HepG2 (cell line): ENCODE measurements around the gene DPEP3. TPM values are rescaled to one million over a fixed set of nuclear protein-coding genes. Genes with fewer than 3 reads are reported as not detected.

ENCODE experiments used
- CCDC6 ChIP-seq: sonication (generic); formaldehyde crosslinking; IDR thresholded peaks from 2 replicates; pipeline ENCODE4 v1.8.1; 2022; ENCODE audit warnings: mild to moderate bottlenecking, missing genetic modification reagents, moderate library complexity
- DNMT1 ChIP-seq: sonication (generic); formaldehyde crosslinking; IDR thresholded peaks from 2 replicates; pipeline ENCODE4 v1.5.1; 2020; ENCODE audit warnings: mild to moderate bottlenecking, missing genetic modification reagents
- FOXO1 ChIP-seq: sonication (generic); formaldehyde crosslinking; IDR thresholded peaks from 2 replicates; pipeline ENCODE4 v1.4.0; 2020; ENCODE audit warnings: missing genetic modification reagents
- HDAC2 ChIP-seq: sonication (generic); formaldehyde crosslinking; IDR thresholded peaks from 2 replicates; pipeline ENCODE4 v1.4.0; 2020; ENCODE audit warnings: missing genetic modification reagents
- MTF2 ChIP-seq: sonication (generic); formaldehyde crosslinking; IDR thresholded peaks from 2 replicates; pipeline ENCODE4 v1.5.0; 2020; ENCODE audit warnings: missing genetic modification reagents, borderline replicate concordance
- PAF1 ChIP-seq: IDR thresholded peaks from 2 replicates; pipeline ENCODE4 v1.6.1; 2016; ENCODE audit warnings: missing genetic modification reagents, missing compliant biosample characterization
- REPIN1 ChIP-seq: sonication (generic); formaldehyde crosslinking; IDR thresholded peaks from 2 replicates; pipeline ENCODE4 v1.8.0; 2022; ENCODE audit warnings: missing genetic modification reagents, low read depth, mild to moderate bottlenecking, borderline replicate concordance
- REXO4 ChIP-seq: sonication (generic); formaldehyde crosslinking; IDR thresholded peaks from 2 replicates; pipeline ENCODE4 v1.8.0; 2022; ENCODE audit warnings: missing genetic modification reagents, mild to moderate bottlenecking, borderline replicate concordance
- SIN3B ChIP-seq: fragments of 150-350 bp; IDR thresholded peaks from 2 replicates; pipeline ENCODE4 v1.6.1; 2014; ENCODE audit warnings: low read length
- ZNF225 ChIP-seq: sonication (generic); formaldehyde crosslinking; IDR thresholded peaks from 2 replicates; pipeline ENCODE4 v1.4.0; 2020; ENCODE audit warnings: mild to moderate bottlenecking, missing genetic modification reagents
- ZNF326 ChIP-seq: sonication (generic); formaldehyde crosslinking; IDR thresholded peaks from 2 replicates; pipeline ENCODE4 v1.4.0; 2020; ENCODE audit warnings: missing genetic modification reagents, borderline replicate concordance
- ZNF430 ChIP-seq: sonication (generic); formaldehyde crosslinking; IDR thresholded peaks from 2 replicates; pipeline ENCODE4 v1.9.0; 2021; ENCODE audit warnings: mild to moderate bottlenecking, missing genetic modification reagents
- ZNF451 ChIP-seq: sonication (generic); formaldehyde crosslinking; IDR thresholded peaks from 2 replicates; pipeline ENCODE4 v1.5.0; 2020; ENCODE audit warnings: mild to moderate bottlenecking, missing genetic modification reagents
- ZNF883 ChIP-seq: sonication (generic); formaldehyde crosslinking; IDR thresholded peaks from 2 replicates; pipeline ENCODE4 v1.5.1; 2020; ENCODE audit warnings: mild to moderate bottlenecking, missing genetic modification reagents; ENCODE audit errors: not compliant biosample characterization
- polyA plus RNA-seq, 8 experiments: library from polyadenylated mRNA; depleted of rRNA in 3 of 8; stranded (reverse) in 7 of 8; unstranded in 1 of 8; fragments of >200 nt; fragmentation: Illumina TruSeq in 4 of 8; extraction: Trizol in 4 of 8; gene quantifications; 2 replicates each; pipeline versions ENCODE4 v1.2.1 to v1.2.3, GENCODE V29; 2011 to 2016; ENCODE audit warnings: low read depth in 4 of 8, missing spikeins in 1 of 8, mixed read lengths in 1 of 8; ENCODE audit not compliant: insufficient read depth in 1 of 8
- total RNA-seq, 5 experiments: library from RNA; depleted of rRNA; stranded (reverse); fragments of >200 nt; fragmentation: Illumina TruSeq; extraction: Trizol; gene quantifications; 2 replicates each; pipeline ENCODE4 v1.2.3, GENCODE V29; 2016; ENCODE audit warnings: low read depth in 1 of 5
- TF ChIP-seq, protein P1 (sequence below): sonication (generic); formaldehyde crosslinking; IDR thresholded peaks from 2 replicates; pipeline ENCODE4 v1.5.0; 2020; ENCODE audit warnings: mild to moderate bottlenecking, missing genetic modification reagents, moderate library complexity
- TF ChIP-seq, protein P2 (sequence below): sonication (generic); formaldehyde crosslinking; IDR thresholded peaks from 2 replicates; pipeline ENCODE4 v1.9.0; 2022; ENCODE audit warnings: missing genetic modification reagents, mild to moderate bottlenecking, borderline replicate concordance
- TF ChIP-seq, protein P3 (sequence below): sonication (generic); formaldehyde crosslinking; IDR thresholded peaks from 2 replicates; pipeline ENCODE4 v1.4.0; 2020; ENCODE audit warnings: missing genetic modification reagents
- TF ChIP-seq, protein P4 (sequence below): sonication (generic); formaldehyde crosslinking; IDR thresholded peaks from 2 replicates; pipeline ENCODE4 v1.4.0; 2020; ENCODE audit warnings: mild to moderate bottlenecking, missing genetic modification reagents, borderline replicate concordance

DPEP3 gene
- total and polyA plus RNA-seq, 2 of the 13 experiments (the other 11 are each of a cell fraction or from before 2014, with no cell fraction given): not detected

DNA sequence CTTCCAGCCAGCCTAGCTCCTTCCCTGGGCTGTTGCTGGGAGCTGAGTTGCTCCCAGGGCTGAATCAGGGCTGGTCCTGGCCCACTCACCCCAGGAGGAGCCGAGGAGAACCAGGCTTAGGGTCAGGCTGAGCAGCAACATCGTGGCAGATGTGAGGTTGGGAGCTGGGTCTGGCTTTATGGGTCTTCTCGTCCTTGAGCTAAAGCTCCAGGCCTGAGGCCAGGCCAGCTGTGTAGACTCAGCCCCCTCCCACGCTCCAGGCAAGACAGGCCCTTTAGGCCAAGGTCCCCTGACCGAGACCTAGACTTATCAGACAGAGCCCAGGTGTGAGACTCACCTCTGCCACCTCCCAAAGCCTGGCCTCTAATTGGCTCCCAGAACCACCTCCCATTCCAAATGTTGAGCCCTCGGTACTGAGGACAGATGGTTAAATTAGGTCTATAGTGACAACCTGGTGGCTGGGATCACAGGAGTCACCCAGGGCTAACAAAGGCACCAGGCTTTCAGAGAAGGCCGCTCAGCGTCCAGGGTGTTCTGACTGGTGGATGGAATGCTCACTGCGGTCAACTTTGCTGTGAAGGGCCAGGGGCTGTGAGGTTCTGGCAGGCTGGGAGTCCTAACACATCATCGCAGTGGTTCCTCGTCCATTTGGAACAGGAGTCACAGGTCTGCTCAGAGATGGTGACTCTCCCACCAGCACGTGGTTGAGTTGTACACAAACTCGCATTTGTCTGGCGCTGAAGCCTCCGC, 48.4 kb downstream of the DPEP3 start, which contains the start of gene CTRL (continued):
- TF ChIP-seq, protein P1, sequence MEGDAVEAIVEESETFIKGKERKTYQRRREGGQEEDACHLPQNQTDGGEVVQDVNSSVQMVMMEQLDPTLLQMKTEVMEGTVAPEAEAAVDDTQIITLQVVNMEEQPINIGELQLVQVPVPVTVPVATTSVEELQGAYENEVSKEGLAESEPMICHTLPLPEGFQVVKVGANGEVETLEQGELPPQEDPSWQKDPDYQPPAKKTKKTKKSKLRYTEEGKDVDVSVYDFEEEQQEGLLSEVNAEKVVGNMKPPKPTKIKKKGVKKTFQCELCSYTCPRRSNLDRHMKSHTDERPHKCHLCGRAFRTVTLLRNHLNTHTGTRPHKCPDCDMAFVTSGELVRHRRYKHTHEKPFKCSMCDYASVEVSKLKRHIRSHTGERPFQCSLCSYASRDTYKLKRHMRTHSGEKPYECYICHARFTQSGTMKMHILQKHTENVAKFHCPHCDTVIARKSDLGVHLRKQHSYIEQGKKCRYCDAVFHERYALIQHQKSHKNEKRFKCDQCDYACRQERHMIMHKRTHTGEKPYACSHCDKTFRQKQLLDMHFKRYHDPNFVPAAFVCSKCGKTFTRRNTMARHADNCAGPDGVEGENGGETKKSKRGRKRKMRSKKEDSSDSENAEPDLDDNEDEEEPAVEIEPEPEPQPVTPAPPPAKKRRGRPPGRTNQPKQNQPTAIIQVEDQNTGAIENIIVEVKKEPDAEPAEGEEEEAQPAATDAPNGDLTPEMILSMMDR: peak; percentile 25; the same call in 1 of the 2 replicates
- TF ChIP-seq ZNF430 (CRISPR knock-in tag) (no peak), HDAC2 (CRISPR knock-in tag) (no peak), DNMT1 (CRISPR knock-in tag) (no peak), ZNF225 (CRISPR knock-in tag) (peak; percentile 49; the same call in 1 of the 2 replicates), CCDC6 (CRISPR knock-in tag) (no peak), FOXO1 (peak; percentile 38; the same call in 1 of the 2 replicates), ZNF326 (peak; percentile 50; the same call in 1 of the 2 replicates), ZNF883 (CRISPR knock-in tag) (no peak), MTF2 (CRISPR knock-in tag) (no peak), REXO4 (no peak), ZNF451 (0 out of 2 replicates have a peak, but pooled peaks have one; percentile 21), PAF1 (CRISPR knock-in tag) (peak; percentile 68; the same call in 1 of the 2 replicates), SIN3B (no peak), REPIN1 (CRISPR knock-in tag) (0 out of 2 replicates have a peak, but pooled peaks have one; percentile 18)
- TF ChIP-seq, protein P2, sequence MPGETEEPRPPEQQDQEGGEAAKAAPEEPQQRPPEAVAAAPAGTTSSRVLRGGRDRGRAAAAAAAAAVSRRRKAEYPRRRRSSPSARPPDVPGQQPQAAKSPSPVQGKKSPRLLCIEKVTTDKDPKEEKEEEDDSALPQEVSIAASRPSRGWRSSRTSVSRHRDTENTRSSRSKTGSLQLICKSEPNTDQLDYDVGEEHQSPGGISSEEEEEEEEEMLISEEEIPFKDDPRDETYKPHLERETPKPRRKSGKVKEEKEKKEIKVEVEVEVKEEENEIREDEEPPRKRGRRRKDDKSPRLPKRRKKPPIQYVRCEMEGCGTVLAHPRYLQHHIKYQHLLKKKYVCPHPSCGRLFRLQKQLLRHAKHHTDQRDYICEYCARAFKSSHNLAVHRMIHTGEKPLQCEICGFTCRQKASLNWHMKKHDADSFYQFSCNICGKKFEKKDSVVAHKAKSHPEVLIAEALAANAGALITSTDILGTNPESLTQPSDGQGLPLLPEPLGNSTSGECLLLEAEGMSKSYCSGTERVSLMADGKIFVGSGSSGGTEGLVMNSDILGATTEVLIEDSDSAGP (CRISPR knock-in tag): 0 out of 2 replicates have a peak, but pooled peaks have one; percentile 41
- TF ChIP-seq, protein P3, sequence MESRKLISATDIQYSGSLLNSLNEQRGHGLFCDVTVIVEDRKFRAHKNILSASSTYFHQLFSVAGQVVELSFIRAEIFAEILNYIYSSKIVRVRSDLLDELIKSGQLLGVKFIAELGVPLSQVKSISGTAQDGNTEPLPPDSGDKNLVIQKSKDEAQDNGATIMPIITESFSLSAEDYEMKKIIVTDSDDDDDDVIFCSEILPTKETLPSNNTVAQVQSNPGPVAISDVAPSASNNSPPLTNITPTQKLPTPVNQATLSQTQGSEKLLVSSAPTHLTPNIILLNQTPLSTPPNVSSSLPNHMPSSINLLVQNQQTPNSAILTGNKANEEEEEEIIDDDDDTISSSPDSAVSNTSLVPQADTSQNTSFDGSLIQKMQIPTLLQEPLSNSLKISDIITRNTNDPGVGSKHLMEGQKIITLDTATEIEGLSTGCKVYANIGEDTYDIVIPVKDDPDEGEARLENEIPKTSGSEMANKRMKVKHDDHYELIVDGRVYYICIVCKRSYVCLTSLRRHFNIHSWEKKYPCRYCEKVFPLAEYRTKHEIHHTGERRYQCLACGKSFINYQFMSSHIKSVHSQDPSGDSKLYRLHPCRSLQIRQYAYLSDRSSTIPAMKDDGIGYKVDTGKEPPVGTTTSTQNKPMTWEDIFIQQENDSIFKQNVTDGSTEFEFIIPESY (CRISPR knock-in tag): peak; percentile 92
- TF ChIP-seq, protein P4, sequence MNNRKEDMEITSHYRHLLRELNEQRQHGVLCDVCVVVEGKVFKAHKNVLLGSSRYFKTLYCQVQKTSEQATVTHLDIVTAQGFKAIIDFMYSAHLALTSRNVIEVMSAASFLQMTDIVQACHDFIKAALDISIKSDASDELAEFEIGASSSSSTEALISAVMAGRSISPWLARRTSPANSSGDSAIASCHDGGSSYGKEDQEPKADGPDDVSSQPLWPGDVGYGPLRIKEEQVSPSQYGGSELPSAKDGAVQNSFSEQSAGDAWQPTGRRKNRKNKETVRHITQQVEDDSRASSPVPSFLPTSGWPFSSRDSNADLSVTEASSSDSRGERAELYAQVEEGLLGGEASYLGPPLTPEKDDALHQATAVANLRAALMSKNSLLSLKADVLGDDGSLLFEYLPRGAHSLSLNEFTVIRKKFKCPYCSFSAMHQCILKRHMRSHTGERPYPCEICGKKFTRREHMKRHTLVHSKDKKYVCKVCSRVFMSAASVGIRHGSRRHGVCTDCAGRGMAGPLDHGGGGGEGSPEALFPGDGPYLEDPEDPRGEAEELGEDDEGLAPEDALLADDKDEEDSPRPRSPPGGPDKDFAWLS (CRISPR knock-in tag): no peak
